Thoracic aorta (tissue), 2 donors: ENCODE results near the gene TTI1. TPM values are rescaled to one million over a fixed set of nuclear protein-coding genes. Genes with fewer than 3 reads are reported as not detected.

Source experiments
- ATAC-seq: fragments of 150-250 bp; one replicate; pipeline ENCODE4 v1.8.0; 2017; ENCODE audit warnings: low read depth; ENCODE audit not compliant: insufficient number of reproducible peaks, low FRiP score
- DNase-seq: peaks from one replicate; pipeline ENCODE4 v3.0.0-alpha.2; 2020; ENCODE audit warnings: low spot score
- H3K27ac ChIP-seq, 2 donors: fragments of 200-600 bp; sonication (generic); 1 replicate in 1 of 2; 2 replicates in 1 of 2; pipeline ENCODE4 v1.5.1; 2016; ENCODE audit warnings: mild to moderate bottlenecking in 2 of 2, moderate library complexity in 2 of 2
- H3K27me3 ChIP-seq: fragments of 200-600 bp; sonication (generic); replicated peaks from 2 replicates; pipeline ENCODE4 v1.6.0; 2016; ENCODE audit warnings: mild to moderate bottlenecking; ENCODE audit not compliant: insufficient read depth
- H3K36me3 ChIP-seq: fragments of 200-600 bp; sonication (generic); one replicate; pipeline ENCODE4 v1.5.1; 2016
- H3K4me1 ChIP-seq, 2 donors: fragments of 200-600 bp; sonication (generic); 1 replicate in 1 of 2; 2 replicates in 1 of 2; pipeline versions ENCODE4 v1.5.1 to v1.6.0; 2016; ENCODE audit warnings: low read depth in 2 of 2, mild to moderate bottlenecking in 1 of 2; ENCODE audit not compliant: control insufficient read depth in 1 of 2
- H3K4me3 ChIP-seq: fragments of 200-600 bp; sonication (generic); 2 replicates; pipeline ENCODE4 v1.5.1; 2016; ENCODE audit warnings: mild to moderate bottlenecking
- H3K9me3 ChIP-seq: fragments of 200-600 bp; sonication (generic); 2 replicates; pipeline ENCODE4 v1.5.1; 2016
- total RNA-seq, 2 donors: library from RNA; depleted of rRNA; stranded (reverse); fragments of >200 nt; gene quantifications; one replicate each; pipeline versions ENCODE4 v1.1.0 to v1.2.3, GENCODE V29; 2016
- TF ChIP-seq, protein P1 (sequence below): fragments of 200-600 bp; sonication (generic); IDR thresholded peaks from one replicate; pipeline ENCODE4 v1.5.1; 2019; ENCODE audit warnings: antibody characterized with exemption

TTI1 gene
- total RNA-seq, 2 donors from 2014 or later = 12.2 to 20.1 TPM

DNA sequence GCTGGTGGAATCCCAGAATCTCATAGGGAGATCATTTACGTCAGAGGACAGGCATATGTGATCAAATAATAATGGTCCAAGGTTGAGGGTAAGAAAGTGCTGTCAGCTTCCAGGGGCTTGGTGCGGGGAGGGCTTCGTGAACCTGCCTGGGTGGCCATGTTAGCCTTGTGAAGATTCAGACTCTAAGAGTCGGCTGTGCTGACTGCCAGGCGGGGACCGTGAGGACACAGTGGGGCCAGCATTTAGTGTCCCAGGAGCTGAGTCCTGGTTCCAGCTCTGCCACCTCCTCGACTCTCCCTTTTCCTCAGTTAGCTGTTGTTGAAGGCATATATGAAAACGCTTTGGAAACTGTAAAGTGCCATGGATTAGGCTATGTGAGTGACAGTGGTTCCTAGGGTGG lies 96.8 kb downstream of the TTI1 start:
- Histone ChIP-seq H3K27me3 (no peaks in the 10 kb centered on the region), H3K9me3 (no peaks in the 10 kb centered on the region), H3K27ac (no peak overlapping the region), H3K4me3 (no peak overlapping the region), H3K36me3 (no peaks in the 10 kb centered on the region), H3K4me1 (no peaks in the 10 kb centered on the region)
- ATAC-seq (no peak), DNase-seq (no peak)
- TF ChIP-seq, protein P1, sequence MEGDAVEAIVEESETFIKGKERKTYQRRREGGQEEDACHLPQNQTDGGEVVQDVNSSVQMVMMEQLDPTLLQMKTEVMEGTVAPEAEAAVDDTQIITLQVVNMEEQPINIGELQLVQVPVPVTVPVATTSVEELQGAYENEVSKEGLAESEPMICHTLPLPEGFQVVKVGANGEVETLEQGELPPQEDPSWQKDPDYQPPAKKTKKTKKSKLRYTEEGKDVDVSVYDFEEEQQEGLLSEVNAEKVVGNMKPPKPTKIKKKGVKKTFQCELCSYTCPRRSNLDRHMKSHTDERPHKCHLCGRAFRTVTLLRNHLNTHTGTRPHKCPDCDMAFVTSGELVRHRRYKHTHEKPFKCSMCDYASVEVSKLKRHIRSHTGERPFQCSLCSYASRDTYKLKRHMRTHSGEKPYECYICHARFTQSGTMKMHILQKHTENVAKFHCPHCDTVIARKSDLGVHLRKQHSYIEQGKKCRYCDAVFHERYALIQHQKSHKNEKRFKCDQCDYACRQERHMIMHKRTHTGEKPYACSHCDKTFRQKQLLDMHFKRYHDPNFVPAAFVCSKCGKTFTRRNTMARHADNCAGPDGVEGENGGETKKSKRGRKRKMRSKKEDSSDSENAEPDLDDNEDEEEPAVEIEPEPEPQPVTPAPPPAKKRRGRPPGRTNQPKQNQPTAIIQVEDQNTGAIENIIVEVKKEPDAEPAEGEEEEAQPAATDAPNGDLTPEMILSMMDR = no peak

DNA sequence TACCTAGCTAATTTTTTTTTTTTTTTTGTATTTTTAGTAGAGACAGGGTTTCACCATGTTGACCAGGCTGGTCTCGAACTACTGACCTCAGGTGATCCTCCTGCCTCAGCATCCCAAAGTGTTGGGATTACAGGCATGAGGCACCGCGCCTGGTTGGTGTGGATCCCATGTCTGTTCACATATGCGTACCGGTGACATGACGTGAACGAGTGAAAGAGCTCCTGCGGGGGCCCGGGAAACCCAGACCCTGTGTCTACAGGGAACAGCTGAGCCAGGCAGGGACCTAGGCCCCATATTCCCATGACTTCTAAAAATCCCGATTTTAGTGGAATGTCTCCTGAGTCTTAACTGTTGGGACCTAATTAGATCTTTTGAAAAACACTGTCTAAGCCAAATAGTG lies 97.2 kb downstream of the TTI1 start:
- DNase-seq (no peak), ATAC-seq (no peak)
- Histone ChIP-seq H3K27me3 (no peaks in the 10 kb centered on the region), H3K9me3 (no peaks in the 10 kb centered on the region), H3K4me1 (no peaks in the 10 kb centered on the region), H3K27ac (no peak overlapping the region), H3K4me3 (no peak overlapping the region), H3K36me3 (no peaks in the 10 kb centered on the region)
- TF ChIP-seq, protein P1 = no peak

DNA sequence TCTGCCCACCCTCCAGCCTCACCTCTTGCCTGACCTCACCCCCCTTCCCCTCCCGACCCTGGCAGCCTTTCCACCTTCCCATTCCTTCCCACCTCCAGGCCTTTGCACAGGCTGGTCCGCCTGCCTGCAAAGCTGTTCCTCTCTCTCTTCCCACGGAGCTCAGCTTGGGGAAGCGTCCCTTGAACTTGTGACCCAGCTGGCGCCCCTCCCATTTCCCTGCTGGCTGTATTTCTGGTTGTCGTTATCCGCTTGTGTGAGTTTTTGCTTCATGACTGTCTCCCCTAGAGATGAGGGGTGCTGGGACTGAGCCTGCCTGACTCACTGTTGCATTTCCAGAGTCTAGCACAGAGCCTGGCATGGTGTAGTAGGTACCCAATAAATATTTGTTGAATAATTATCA lies 97.8 kb downstream of the TTI1 start:
- Histone ChIP-seq H3K4me3 (no peak overlapping the region), H3K36me3 (no peaks in the 10 kb centered on the region), H3K27ac (no peak overlapping the region), H3K4me1 (no peaks in the 10 kb centered on the region), H3K9me3 (no peaks in the 10 kb centered on the region), H3K27me3 (no peaks in the 10 kb centered on the region)
- TF ChIP-seq, protein P1 = no peak
- ATAC-seq (no peak), DNase-seq (no peak)

DNA sequence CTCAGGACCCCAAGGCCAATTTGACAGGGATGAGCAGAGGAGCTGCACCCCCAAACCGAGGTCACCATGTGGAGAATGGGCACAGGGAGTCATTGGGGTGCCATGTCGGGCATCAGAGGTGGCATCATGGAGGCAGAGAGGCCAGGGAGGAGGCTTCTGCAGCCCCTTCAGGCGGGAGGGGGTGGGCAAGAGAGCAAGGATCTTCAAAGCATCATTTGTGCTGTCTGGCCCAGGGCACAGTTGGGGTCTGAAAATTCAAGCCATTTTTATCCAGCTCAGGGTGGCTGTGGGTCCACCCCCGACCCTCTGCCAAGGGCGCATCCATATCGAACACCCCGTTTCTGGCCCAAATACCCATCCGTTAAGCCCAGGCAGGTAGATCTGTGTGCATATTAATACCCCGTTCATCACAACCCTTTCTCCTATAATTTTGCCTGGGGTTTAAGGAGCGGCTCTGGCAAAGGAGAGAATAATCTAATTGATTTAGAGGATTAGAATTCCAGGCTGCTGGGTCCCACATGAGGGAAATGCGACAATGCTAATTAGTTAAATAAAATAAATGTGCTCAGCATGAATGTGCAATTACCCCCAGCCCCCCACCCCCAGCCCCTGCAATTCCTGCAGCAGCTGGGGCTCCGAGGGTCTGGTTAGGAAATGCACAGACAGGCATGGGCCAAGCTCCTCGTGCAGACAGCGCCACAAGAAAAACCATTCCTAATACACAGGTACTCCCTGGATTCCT lies 98.5 kb downstream of the TTI1 start:
- no peak overlapping the region for H3K27ac ChIP-seq
- ATAC-seq (no peak), DNase-seq (no peak)
- no peaks in the 10 kb centered on the region for H3K9me3 ChIP-seq
- TF ChIP-seq, protein P1 = no peak
- H3K4me3 ChIP-seq = no peak overlapping the region
- no peaks in the 10 kb centered on the region for H3K36me3 ChIP-seq
- no peaks in the 10 kb centered on the region for H3K27me3 ChIP-seq
- no peaks in the 10 kb centered on the region for H3K4me1 ChIP-seq

DNA sequence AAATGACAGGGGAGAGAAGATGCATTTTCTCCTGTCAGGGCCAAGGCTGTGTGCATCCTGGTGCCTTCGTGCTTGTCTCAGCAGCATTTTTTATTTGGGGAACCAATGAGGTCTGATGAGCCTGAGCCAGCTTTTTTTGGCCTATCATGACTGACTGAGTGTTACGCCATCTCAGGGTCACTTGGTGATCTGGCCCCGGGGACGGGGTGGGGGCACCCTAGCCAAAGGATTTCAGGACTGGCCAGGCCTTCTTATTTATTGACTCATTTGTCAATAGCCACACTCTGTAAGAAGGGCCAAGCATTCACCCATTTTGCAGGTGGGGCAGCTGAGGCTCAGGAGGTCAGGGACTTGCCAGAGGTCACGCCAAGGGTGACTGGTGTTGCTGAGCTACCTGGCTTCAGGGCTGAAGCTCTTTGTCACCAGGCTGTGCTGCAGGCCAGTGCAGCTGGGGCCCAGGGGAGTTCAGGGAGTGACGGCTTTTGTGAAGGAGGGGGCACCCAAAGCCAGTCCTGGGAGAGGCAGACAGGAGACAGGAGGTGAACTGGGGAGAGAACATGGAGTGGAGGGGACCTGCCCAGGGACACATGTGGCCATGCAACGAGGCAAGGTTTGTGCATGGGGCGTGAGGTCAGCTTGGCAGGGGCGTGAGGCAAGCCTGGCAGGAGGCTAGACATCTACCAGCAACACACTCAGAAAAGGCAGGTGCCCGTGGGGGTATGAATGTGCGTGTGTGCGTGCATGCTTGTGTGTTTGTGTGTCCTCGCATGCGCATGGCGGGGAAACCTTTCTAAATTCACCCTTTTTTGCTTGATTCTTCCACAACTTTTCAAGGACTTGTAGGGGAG lies 99.2 kb downstream of the TTI1 start:
- no peak overlapping the region for H3K4me3 ChIP-seq
- no peak for ATAC-seq
- TF ChIP-seq, protein P1 = no peak

More for the DNA sequence above, 99.2 kb downstream of the TTI1 start:
- DNase-seq = no peak
- H3K36me3 ChIP-seq = no peaks in the 10 kb centered on the region
- H3K4me1 ChIP-seq = no peaks in the 10 kb centered on the region
- H3K27ac ChIP-seq = no peak overlapping the region
- H3K9me3 ChIP-seq = no peaks in the 10 kb centered on the region
- H3K27me3 ChIP-seq = no peaks in the 10 kb centered on the region
